Keratinocyte (primary cell): ENCODE measurements around the gene QSOX2. TPM values are rescaled to one million over a fixed set of nuclear protein-coding genes. Genes with fewer than 3 reads are reported as not detected.

Experiments
- DNase-seq: peaks from one replicate; pipeline ENCODE4 v3.0.0-alpha.2; 2011; ENCODE audit warnings: low read depth, missing footprints, low spot score
- FAIRE-seq: peaks from 2 replicates; lab custom pipeline; 2011; peaks lifted over from hg19 to GRCh38; lab: Jason Lieb, UNC
- H2AFZ ChIP-seq: 2 replicates; pipeline ENCODE4 v1.6.0; 2012; ENCODE audit warnings: low read length, control low read depth, inconsistent platforms; ENCODE audit not compliant: control insufficient read depth
- H3K27ac ChIP-seq: 2 replicates; pipeline ENCODE4 v1.5.1; 2011; ENCODE audit warnings: low read length; ENCODE audit not compliant: control insufficient read depth, insufficient read depth
- H3K27me3 ChIP-seq: 3 replicates; pipeline ENCODE4 v1.6.0; 2011; ENCODE audit warnings: low read length; ENCODE audit not compliant: control insufficient read depth, insufficient read depth; ENCODE audit errors: extremely low read depth
- H3K36me3 ChIP-seq, 2 experiments: 2 replicates in 1 of 2; 3 replicates in 1 of 2; pipeline ENCODE4 v1.5.1; 2011; ENCODE audit warnings: low read length in 2 of 2, mild to moderate bottlenecking in 1 of 2; ENCODE audit not compliant: control insufficient read depth in 2 of 2, insufficient read depth in 2 of 2; ENCODE audit errors: extremely low read depth in 1 of 2
- H3K4me1 ChIP-seq: 3 replicates; pipeline ENCODE4 v1.5.1; 2011; ENCODE audit warnings: low read length; ENCODE audit not compliant: control insufficient read depth, insufficient read depth; ENCODE audit errors: extremely low read depth
- H3K4me2 ChIP-seq: 3 replicates; pipeline ENCODE4 v1.6.0; 2011; ENCODE audit warnings: low read depth, low read length; ENCODE audit not compliant: control insufficient read depth, insufficient read depth; ENCODE audit errors: extremely low read depth
- H3K4me3 ChIP-seq, 3 experiments: fragments of 200-600 bp in 1 of 3; sonication (generic) in 1 of 3; 2 replicates in 2 of 3; 3 replicates in 1 of 3; pipeline ENCODE4 v1.5.1; 2011 to 2016; ENCODE audit warnings: low read length in 3 of 3, mild to moderate bottlenecking in 3 of 3, control low read depth in 2 of 3, inconsistent platforms in 1 of 3, low read depth in 1 of 3, mixed read lengths in 1 of 3, mixed run types in 1 of 3, moderate library complexity in 1 of 3; ENCODE audit not compliant: control insufficient read depth in 2 of 3, insufficient read depth in 2 of 3; ENCODE audit errors: extremely low read depth in 1 of 3
- H3K79me2 ChIP-seq: 2 replicates; pipeline ENCODE4 v1.6.0; 2012; ENCODE audit warnings: low read length; ENCODE audit not compliant: control insufficient read depth, insufficient read depth
- H3K9ac ChIP-seq: 3 replicates; pipeline ENCODE4 v1.6.0; 2011; ENCODE audit warnings: low read length; ENCODE audit not compliant: control insufficient read depth, insufficient read depth; ENCODE audit errors: extremely low read depth
- H3K9me1 ChIP-seq: 3 replicates; pipeline ENCODE4 v1.6.0; 2011; ENCODE audit warnings: low read length; ENCODE audit not compliant: control insufficient read depth, insufficient read depth; ENCODE audit errors: extremely low read depth
- H3K9me3 ChIP-seq: 2 replicates; pipeline ENCODE4 v1.5.1; 2012; ENCODE audit warnings: low read depth, low read length; ENCODE audit not compliant: control insufficient read depth
- H4K20me1 ChIP-seq: 3 replicates; pipeline ENCODE4 v1.6.0; 2011; ENCODE audit warnings: low read length; ENCODE audit not compliant: control insufficient read depth, insufficient read depth; ENCODE audit errors: extremely low read depth
- EZH2 ChIP-seq: IDR thresholded peaks from one replicate; pipeline ENCODE4 v1.6.1; 2012; ENCODE audit warnings: inconsistent platforms, mild to moderate bottlenecking, low read length, moderate library complexity
- dilution Hi-C: fragments of 300-500 bp; cut with MboI; formaldehyde crosslinking; loops from one replicate; pipeline ENCODE4 v1.7.0; 2020; ENCODE audit warnings: low sequenced_read_pairs; ENCODE audit not compliant: extremely low pct_ligation_motif_present
- polyA plus RNA-seq, 5 experiments: library from polyadenylated mRNA; depleted of rRNA in 3 of 5; stranded (reverse) in 3 of 5; stranded (forward) in 1 of 5; unstranded in 1 of 5; fragments of >200 nt; gene quantifications; 1 replicate in 1 of 5; 2 replicates in 3 of 5; 3 replicates in 1 of 5; pipeline versions ENCODE4 v1.2.1 to v1.2.3, GENCODE V29; 2011 to 2012; ENCODE audit warnings: missing spikeins in 2 of 5, low read depth in 1 of 5, low replicate concordance in 1 of 5
- TF ChIP-seq, protein P1 (sequence below), 3 experiments: IDR thresholded peaks in 1 of 3; conservative IDR thresholded peaks in 1 of 3; optimal IDR thresholded peaks in 1 of 3; 2 replicates in 2 of 3; 3 replicates in 1 of 3; pipeline versions ENCODE3 to v1.5.1; 2011; ENCODE audit warnings: low read length in 3 of 3, mild to moderate bottlenecking in 3 of 3, moderate library complexity in 2 of 3, control low read depth in 1 of 3, inconsistent platforms in 1 of 3; ENCODE audit not compliant: insufficient read depth in 2 of 3; ENCODE audit errors: extremely low read depth in 1 of 3

Gene QSOX2
- polyA plus RNA-seq, 1 donor (not counting 4 experiments of a cell fraction or from before 2014, with no cell fraction given): 11.9 TPM

GRCh38 chr9:136207616-136208015 is 38.0 kb downstream of the QSOX2 start:
- Histone ChIP-seq H3K9ac (no peak overlapping the region), H2AFZ (no peak overlapping the region), H3K79me2 (no peaks in the 10 kb centered on the region), H3K9me1 (no peaks in the 10 kb centered on the region), H3K4me2 (no peak overlapping the region), H3K4me1 (no peaks in the 10 kb centered on the region), H3K9me3 (no peaks in the 10 kb centered on the region), H3K27ac (no peak overlapping the region), H3K27me3 (peaks cover 21% of the 10 kb centered on the region), H3K4me3 (no peak overlapping the region), H3K36me3 (peaks cover 0 to 5% of the 10 kb centered on the region in 2 experiments), H4K20me1 (peaks cover 22% of the 10 kb centered on the region)
- no peak for DNase-seq
- dilution Hi-C loops: no loop called here
- TF ChIP-seq, protein P1, sequence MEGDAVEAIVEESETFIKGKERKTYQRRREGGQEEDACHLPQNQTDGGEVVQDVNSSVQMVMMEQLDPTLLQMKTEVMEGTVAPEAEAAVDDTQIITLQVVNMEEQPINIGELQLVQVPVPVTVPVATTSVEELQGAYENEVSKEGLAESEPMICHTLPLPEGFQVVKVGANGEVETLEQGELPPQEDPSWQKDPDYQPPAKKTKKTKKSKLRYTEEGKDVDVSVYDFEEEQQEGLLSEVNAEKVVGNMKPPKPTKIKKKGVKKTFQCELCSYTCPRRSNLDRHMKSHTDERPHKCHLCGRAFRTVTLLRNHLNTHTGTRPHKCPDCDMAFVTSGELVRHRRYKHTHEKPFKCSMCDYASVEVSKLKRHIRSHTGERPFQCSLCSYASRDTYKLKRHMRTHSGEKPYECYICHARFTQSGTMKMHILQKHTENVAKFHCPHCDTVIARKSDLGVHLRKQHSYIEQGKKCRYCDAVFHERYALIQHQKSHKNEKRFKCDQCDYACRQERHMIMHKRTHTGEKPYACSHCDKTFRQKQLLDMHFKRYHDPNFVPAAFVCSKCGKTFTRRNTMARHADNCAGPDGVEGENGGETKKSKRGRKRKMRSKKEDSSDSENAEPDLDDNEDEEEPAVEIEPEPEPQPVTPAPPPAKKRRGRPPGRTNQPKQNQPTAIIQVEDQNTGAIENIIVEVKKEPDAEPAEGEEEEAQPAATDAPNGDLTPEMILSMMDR (optimal IDR thresholded peaks at IDR 0.05 in 1 of 3, IDR thresholded peaks at IDR 0.05 in 1 of 3, conservative IDR thresholded peaks at IDR 0.05 in 1 of 3; ENCODE audit: extremely low read depth in 1 of 3, insufficient read depth in 2 of 3, low read length in 3 of 3): no peak
- no peak for TF ChIP-seq EZH2
- no peak for FAIRE-seq

GRCh38 chr9:136206602-136207275 is 38.9 kb downstream of the QSOX2 start:
- H3K9me1 ChIP-seq: no peaks in the 10 kb centered on the region
- no peak for FAIRE-seq
- no peaks in the 10 kb centered on the region for H3K79me2 ChIP-seq
- no peak overlapping the region for H3K9ac ChIP-seq
- dilution Hi-C loops: no loop called here
- H3K9me3 ChIP-seq: no peaks in the 10 kb centered on the region
- peaks cover 21% of the 10 kb centered on the region for H4K20me1 ChIP-seq
- H2AFZ ChIP-seq: no peak overlapping the region
- H3K4me3 ChIP-seq: no peak overlapping the region
- H3K27ac ChIP-seq: no peak overlapping the region
- H3K27me3 ChIP-seq: peaks cover 30% of the 10 kb centered on the region
- no peaks in the 10 kb centered on the region for H3K4me1 ChIP-seq
- no peak for DNase-seq
- H3K4me2 ChIP-seq: no peak overlapping the region
- H3K36me3 ChIP-seq: peaks cover 0 to 3% of the 10 kb centered on the region in 2 experiments
- TF ChIP-seq, protein P1 (optimal IDR thresholded peaks at IDR 0.05 in 1 of 3, IDR thresholded peaks at IDR 0.05 in 1 of 3, conservative IDR thresholded peaks at IDR 0.05 in 1 of 3; ENCODE audit: extremely low read depth in 1 of 3, insufficient read depth in 2 of 3, low read length in 3 of 3): no peak
- no peak for TF ChIP-seq EZH2
